NCI-H526 treated with DMSO at 0.1 percent for 48 hours (cell line): ENCODE results near the gene ZSCAN20.
"Not testable (repeated sequence)": the region's sequence is repeated elsewhere in the genome, so short reads cannot be mapped to it uniquely, and the experiment has no call there.

ENCODE experiments used
- DNase-seq: peaks from one replicate; lab custom pipeline; 2025; lab: John Stamatoyannopoulos, UW

The ZSCAN20 gene

DNA sequence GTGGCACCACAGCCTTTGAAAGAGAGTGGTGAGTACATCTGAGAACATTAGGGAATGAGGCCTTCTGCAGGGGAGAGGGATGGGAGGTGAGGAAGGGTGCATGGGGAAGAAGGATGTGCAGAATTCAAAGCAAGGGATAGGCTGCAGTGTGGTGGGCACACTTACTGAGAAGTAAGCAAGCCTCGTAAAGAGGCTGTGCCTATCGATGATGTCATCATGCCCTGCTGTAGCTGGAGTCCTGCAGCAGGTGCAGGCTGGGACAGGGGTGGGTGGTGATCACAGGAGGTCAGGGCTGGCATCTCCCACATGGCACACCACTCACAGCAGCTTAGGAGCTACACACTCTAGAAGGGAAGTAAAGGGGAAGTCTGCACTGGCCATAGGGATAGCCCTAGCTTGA lies 16.2 kb downstream of the ZSCAN20 start:
- DNase-seq = no peak

DNA sequence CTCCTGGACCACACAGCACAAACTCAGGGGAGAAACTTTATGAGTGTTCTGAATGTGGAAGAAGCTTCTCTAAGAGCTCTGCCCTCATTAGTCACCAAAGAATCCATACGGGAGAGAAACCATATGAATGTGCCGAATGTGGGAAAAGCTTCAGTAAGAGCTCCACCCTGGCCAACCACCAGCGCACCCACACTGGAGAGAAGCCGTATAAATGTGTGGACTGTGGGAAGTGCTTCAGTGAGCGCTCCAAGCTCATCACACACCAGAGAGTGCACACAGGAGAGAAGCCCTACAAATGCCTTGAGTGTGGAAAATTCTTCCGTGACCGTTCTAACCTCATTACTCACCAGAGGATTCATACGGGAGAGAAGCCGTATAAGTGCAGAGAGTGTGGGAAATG lies 22.5 kb downstream of the ZSCAN20 start:
- no peak for DNase-seq

DNA sequence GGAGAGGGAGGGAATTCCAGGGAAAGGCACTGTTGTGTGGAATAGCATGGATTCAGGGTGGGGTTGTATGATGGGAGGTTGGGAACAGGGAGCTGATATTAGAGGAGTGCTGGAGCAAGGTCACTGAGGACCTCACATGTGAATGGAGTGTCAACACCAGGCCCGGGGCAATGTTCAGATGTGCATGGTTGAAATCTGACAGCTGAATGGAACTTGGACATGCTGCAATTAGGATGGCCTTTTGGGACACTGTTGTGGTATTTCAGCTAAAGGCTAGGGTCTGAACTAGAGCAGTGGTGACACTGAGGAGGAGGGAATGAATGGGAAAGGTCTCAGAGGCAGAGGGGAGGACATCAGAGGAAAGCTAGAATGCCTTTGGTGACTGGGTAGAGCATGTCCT lies 25.0 kb downstream of the ZSCAN20 start:
- DNase-seq = no peak

DNA sequence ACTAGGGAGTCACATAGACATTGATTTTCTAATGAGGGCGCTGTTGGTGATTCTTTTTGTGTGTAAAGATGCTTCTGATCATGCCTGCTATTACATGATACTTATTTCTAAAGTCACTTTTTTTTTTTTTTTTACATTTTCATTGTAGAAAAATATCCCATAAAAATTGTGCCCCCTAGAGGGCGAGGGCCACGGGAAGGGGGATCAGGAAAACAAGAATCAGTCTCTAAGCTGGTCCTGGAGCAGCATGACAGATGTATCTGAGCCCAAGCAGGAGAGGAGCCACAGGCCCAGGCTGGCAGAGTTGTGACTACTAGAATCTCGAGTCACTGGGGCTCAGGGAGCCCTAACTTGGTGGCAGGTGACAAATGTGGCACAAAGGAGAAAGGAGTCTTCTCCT lies 28.1 kb downstream of the ZSCAN20 start:
- no peak for DNase-seq

DNA sequence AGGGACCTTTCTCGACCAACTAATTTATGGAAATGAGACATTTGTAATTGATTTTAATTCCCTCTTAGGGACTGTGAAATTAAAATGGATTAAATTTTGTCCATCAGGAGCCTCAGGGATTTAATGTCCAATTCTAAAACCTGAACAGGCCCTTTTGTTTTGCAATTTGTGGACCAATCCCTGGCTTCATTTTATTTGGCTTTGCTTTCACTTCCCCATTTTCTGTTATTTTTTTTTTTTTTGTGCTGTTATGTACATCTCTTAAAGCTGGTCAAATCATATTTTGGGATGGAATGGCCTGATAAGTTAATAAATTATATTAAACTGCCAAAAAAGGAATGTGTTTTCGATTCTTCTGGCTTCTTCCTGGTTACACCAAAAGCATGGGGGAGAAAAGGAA lies 28.9 kb downstream of the ZSCAN20 start:
- DNase-seq = no peak

DNA sequence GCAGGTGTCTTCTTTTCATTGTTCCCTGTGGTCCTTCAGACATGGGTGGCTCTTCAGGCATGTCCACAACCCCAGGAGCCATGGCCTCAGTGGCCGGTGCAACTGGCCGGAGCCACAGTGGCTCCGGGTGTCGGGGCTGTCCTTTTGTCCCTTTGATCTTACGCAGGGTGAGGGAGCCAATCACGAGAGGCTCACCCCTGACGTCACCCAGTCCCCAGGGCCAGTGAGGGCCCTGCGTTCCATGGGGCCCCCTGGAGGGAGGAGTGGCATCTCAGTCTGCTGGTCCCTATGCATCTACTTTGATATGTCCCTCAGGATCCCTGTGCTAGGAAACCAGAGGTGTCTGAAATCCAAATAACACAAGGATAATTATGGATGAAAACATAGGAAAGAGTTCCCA lies 29.3 kb downstream of the ZSCAN20 start:
- DNase-seq = no peak

DNA sequence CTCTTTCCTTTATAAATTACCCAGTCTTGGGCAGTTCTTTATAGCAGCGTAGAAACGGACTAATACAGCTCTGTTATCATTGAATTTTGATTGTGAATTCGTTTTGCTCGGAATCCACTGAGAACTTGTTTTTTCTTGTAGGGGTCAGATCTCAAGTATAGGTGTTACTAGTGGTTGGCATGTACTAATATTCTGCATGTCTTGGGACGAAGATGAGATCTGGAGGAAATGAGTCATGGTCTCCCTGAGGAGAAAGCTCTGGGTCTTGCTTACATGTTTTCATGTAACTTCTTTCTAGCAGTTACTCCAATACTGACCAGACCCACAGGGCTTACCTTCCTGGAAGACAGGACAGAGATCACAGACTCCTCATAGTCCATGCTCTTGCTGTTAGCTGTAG lies 30.3 kb downstream of the ZSCAN20 start:
- DNase-seq = no peak

DNA sequence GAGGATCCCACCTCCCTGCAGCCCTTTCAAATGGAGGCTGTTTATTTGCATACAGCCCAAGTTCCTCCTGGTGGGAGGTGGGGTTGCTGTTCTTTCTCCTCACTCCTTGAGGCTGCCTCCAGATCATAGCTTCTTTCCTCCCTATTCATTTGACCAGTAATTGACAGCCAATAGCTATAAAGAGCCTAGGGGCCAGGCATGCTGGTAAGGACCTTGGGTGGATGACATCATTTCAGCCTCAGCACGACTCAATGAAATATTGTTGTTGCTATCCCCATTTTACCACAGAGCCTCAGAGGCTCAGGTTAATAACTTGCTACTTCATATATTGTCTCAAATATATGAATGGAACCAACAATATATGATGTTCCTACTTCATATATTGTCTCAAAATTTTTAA lies 31.1 kb downstream of the ZSCAN20 start:
- DNase-seq = no peak

DNA sequence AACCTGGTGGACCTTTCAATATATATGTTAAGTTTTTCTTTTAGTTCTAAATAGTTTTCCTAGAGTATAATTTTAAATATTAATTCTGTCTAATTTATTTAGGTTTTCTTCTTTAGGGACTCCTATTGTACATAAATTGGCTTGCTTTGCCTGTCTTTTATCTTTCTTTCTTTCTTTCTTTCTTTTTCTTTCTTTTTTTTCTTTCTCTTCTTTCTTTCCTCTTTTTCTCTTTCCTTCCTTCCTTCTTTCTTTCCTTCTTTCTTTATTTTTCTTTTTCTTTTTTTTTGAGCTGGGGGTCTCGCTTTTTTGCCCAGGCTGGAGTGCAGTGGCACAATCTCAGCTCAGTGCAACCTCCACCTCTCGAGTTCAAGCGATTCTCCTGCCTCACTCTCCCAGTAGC lies 35.2 kb downstream of the ZSCAN20 start:
- DNase-seq = no peak

DNA sequence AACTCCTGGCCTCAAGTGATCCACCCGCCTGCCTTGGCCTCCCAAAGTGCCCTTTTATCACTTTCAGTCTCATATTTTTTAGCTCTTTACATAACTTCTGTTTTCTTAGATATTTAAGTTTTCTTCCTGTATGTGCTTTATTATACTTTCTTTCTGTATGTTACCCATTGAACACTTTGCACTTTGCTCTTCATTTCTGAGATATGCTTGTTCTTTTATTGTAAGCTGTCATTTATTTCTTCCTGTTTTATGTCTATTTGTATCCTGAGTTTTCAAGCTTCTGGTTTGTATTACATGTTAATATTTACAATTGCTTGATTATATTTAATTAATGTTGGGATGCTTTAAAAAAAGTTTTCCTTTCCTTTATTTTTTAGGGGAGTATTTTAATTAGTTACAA lies 35.7 kb downstream of the ZSCAN20 start:
- DNase-seq = no peak

DNA sequence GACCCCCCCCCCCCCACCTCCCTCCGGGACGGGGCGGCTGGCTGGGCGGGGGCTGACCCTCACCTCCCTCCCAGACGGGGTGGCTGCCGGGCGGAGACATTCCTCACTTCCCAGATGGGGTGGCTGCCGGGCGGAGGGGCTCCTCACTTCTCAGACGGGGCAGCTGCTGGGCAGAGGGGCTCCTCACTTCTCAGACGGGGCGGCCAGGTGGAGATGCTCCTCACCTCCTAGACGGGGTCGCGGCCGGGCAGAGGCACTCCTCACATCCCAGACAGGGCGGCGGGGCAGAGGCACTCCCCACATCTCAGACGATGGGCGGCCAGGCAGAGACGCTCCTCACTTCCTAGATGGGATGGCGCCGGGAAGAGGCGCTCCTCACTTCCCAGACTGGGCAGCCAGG lies 36.8 kb downstream of the ZSCAN20 start:
- not testable (repeated sequence) for DNase-seq

DNA sequence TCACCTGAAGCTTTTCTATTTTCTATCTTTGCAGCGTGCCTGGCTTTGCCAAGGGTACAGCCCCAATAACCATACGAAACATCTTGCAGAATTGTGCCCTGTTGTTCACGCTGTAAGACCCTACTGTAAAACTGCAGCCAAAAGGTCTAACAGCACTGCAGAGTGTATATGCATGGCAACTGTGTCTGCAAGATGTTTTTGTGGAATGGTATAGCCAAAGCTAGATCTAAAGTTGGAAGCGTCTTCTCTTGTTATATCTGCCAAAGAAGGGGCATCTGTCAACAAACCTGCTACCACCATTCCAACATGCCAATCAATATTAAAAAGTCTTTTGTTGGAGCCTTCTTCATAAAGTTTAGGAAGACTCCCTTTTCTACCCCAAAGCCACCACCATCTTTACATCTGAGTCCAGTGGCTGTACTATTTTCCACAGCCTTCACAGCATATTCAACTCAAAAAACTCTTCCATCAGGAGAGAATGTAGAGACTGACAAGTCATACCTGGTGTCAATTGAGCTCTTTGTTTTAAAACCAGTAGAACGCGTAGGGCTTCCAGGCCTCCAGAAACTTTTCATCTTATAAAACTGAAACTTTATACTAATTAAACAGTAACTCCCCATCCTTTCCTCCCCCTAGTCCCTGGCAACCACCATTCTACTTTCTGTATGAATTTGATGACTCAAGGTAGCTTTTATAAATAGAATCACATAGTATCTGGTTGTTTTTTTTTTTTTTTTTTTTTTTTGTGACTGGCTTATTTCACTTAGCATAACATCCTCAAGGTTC lies 40.0 kb downstream of the ZSCAN20 start:
- no peak for DNase-seq

DNA sequence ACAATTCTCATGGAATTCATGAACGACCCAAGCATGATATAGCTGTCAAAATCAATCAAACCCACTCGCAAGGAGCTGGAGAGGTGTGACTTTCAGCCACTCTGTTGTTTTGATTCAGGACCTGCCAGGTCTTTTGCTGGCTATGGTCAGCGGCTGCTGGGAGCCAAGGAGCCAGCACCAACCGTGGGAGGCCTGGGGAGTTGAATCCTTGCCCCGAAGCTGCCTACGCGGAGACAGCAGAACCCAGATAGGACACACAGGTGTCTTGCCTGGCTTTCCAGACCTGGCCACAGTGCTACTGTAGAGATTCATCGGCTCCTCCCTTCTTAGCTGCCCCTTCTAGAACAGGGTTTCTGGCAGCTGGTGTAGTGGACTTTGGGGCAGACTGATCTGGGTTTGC lies 42.7 kb downstream of the ZSCAN20 start:
- no peak for DNase-seq

DNA sequence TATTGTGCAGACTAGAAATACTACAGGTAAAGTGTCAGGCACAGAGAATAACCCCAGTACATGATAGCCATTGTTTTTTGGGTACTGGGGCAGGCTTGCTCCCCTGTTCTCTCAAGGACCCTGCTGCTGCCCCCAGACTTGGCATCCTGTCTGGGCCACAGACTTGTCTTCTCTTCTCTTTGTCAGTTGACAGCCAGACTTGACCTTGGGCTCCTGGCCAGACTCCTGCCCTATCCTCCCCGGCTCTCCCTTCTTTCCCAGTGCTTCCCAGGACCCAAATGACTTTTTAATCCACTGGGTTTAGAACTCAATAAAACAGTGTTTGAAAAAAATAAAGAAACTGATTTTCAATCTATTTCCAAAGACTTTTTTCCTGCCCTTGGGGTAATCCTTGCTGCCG lies 43.2 kb downstream of the ZSCAN20 start:
- DNase-seq = no peak

DNA sequence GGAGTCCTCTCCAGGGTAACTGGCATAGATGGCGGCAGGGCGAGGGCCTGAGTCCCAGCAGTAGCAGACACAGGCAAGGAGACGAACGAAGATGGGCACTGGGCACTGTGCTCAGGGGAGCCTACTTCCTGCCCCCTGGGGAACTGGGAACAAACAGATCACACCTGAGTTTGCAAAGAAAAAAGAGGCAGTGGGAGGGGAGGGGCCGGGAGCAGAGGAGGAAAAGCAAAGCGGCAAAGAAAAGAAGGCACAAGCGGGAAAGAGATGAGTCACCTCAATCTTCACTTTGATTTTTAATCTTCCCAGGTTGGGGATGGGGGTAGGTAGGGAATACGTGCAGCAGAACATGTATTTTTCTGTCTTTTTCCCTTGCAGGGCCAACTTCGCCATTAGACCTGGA lies 44.0 kb downstream of the ZSCAN20 start:
- DNase-seq = no peak

DNA sequence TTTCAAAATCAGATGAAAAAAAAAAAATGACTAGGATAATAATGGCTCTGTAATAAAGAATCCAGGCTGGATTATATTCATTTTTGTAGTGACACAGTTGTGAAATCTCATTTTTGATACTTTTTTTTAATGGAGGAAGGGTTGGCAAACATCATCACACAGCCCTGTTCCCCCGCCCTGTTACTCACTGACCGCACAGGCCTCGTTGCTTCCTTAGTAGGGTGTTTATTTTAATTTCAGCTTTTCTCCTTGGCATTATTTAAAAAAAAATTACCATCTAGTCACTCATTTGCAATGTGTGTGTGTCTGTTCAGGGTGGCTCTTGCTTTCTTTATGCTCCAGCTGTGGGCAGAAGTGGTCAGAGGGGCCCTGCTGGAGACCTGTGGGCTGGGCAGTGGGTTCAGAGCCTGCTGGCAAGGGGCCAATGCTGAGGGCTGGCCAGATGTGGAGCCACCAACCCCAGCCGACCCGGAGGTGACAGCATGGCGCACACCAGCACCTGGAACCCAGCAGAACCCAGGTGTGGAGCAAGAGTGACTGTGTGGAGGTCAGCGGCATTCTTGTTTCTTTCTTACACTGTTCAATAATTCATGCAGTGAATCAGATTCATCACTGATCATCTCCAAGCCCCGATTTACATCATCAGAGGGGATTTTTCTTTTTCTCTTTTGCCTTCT lies 44.6 kb downstream of the ZSCAN20 start:
- no peak for DNase-seq

DNA sequence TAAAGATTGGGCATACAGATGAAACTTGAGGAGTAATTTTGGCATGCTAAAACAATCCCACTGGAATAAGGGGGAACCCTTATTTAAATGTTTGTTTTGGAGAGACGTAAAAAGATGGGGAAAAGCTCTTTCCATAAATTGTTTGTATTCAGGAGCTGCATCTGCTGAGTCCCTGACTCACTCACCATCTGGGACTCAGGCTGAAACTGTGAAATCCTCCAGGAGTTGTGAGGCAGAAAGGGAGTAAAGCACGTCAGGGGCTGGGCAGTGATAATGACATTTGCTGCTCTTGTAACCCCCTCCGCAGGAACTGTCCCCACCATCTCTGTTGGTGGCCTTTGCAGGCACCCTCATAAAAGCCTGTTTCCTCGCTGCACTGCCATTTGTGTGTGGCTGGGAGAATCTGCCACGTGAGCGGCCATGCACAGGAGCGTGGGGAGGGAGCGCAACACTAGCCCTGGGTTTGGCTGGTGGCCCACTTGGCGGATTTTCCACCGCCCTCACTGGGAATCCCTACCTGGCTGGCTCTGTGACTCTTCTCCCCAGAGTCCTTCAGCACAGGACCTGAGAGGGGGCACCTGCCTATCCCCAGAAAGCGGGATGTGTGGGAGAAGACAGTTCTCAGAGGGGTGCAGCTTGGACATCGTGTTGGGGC lies 45.3 kb downstream of the ZSCAN20 start:
- DNase-seq = no peak

DNA sequence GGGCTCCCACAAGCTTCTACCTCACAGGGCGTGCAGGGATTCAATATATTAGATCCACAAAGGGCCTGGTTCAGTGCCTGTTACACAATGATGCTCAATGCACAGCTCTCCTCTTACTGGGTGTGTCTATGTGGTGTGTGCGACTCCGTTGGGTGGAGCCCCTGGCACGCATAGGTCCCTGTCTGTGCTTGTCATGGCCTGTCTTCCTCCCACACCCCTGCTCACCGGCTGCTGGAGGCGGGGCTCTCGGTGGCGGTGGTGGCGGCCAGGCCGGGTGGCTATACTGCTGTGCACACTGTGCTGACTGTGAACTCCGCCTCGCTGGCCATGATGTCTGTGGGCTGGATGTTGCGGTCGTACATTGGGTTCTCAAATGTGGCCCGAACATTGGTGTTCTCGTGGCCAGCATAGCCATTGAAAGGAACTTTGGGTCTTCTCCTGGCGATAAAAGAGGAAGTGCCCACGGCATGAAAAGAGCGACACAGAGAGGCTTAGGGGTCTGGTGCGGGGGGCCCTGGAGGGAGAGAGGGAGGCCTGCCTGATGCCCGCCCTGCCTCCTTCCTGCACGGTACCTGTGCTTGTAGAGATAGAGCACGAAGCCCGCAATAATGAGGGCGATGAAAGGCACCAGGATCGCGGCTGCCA lies 46.9 kb downstream of the ZSCAN20 start:
- DNase-seq = no peak

DNA sequence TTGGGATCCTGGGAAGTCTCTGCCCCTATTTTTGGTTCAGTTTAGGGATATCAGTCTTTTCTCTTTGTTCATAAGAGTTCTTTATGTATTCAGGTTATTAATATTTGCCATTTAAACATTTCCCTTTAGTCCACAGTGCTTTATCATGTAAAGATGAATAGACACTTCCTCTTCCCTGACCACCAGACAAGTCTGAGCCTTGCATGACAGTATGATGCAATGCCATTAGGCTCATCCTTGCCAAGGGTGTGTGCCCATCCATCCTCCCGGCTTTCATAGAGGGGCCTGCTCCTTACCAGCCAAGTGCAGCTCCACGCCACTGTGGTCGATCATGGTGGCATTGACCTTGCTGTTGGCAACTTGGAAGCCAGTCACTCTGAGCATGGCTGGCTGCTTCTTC lies 52.1 kb downstream of the ZSCAN20 start:
- DNase-seq = no peak

DNA sequence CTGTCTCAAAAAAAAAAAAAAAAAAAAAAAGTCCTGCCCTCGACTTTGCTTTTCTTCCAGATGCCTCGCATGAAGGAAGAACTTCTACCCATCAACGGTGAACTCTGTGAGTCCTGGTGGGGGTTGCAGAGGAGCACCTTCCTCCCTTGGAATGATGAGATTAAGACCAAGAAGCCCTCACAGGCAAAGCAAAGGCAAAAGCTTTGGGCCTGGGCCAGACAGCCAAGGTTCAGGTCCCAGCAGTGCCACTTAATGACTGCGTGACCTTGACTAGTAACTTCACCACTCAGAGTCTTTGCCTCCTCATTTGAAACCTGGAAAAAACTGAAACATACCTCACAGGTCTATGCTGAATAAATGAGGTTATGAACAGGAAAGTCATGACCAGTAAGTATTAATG lies 55.5 kb downstream of the ZSCAN20 start:
- DNase-seq = no peak

DNA sequence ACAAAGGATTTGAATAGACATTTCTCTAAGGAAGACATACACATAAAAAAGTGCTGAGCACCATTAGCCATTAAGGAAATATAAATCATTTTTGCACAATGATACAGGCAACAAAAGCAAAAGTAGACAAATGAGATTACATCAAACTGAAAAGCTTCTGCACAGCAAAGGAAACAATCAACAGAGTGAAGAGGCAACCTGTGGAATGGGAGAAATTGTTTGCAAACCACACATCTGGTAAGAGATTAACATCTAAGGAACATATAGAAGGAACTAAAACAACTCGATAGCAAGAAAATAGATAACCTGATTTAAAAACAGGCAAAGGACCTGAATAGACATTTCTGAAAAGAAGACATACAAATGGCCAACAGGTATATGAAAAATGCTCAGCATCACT lies 57.5 kb downstream of the ZSCAN20 start:
- no peak for DNase-seq

DNA sequence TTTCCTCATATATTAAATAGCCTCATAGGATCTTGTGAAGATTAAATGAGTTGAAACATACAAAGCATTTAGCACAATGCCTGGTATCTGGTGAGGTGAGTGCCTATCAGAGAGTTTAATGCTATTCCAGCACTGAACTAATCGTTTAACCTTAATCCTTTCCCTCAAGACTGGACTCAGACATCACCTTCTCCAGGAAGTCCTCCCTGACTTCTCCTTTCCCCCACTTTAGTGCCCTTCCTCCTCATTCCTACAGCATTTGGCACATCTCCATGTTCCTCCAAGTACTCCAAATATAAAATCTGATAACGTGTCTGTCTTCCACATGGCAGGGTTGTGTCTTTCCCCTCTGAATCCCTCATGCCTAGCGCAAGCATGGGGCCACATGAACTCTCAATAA lies 59.8 kb downstream of the ZSCAN20 start:
- DNase-seq = no peak

DNA sequence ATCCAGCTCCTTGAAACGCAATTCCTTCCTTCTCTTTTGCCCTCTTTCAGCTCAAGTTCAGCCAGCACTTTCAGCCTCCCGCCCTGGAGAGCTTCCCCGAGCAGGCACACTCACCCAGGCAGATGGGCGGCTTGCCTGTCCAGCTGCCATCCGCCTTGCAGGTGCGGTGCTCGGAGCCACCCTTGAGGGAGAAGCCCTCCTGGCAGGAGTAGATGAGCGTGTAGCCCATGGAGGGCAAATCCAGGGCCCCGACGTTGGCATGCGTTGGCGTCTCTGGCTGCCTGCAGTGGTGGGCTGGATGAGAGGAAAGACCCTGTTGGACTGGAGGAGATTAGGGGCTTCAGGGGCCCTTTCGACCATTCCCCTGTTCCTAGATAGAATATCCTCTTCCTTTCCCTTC lies 60.5 kb downstream of the ZSCAN20 start:
- no peak for DNase-seq
